GM12864 (cell line): Measurements from ENCODE around the gene DPP8.
A peak's percentile ranks its signal among the peaks of the same experiment; 100 is the strongest.

ENCODE experiments used
- DNase-seq: peaks from one replicate; pipeline ENCODE4 v3.0.0-alpha.2; 2011; ENCODE audit warnings: low read depth
- H3K4me3 ChIP-seq: 2 replicates; pipeline ENCODE4 v1.5.1; 2011; ENCODE audit warnings: mild to moderate bottlenecking, low read depth, low read length, control low read depth
- CTCF ChIP-seq: IDR thresholded peaks from 2 replicates; pipeline ENCODE4 v1.5.1; 2011; ENCODE audit warnings: low read depth, mild to moderate bottlenecking, moderate library complexity, low read length, control low read depth, inconsistent platforms; ENCODE audit errors: missing control alignments

The DPP8 gene

GRCh38 chr15:65411465-65412071 is 105.9 kb downstream of the DPP8 start:
- TF ChIP-seq CTCF, result no peak
- DNase-seq, result no peak
- no peak overlapping the region for H3K4me3 ChIP-seq

GRCh38 chr15:65410972-65411371 is 106.5 kb downstream of the DPP8 start:
- no peak overlapping the region for H3K4me3 ChIP-seq
- DNase-seq, result no peak
- TF ChIP-seq CTCF, result no peak

DNA sequence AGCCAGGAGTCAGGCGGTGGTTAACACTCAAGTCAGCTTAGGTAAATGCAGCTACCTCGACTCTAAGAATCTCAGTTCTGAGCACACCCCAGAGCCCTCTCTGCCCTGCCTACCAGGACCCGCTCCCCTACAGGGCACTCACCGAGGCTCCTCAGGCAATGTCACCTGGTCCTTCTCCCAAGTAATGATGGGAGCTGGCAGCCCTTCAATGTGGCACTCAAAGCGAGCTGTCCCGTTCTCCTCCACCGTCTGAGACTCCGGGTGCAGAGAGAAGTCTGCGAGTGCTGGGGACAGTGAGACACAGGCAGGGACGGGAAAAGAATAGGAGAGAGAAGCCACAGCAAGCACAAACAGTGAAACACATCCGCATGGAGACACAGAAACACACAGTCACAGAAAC is 107.5 kb downstream of the DPP8 start:
- no peak for TF ChIP-seq CTCF
- DNase-seq, result no peak
- H3K4me3 ChIP-seq, result no peak overlapping the region

DNA sequence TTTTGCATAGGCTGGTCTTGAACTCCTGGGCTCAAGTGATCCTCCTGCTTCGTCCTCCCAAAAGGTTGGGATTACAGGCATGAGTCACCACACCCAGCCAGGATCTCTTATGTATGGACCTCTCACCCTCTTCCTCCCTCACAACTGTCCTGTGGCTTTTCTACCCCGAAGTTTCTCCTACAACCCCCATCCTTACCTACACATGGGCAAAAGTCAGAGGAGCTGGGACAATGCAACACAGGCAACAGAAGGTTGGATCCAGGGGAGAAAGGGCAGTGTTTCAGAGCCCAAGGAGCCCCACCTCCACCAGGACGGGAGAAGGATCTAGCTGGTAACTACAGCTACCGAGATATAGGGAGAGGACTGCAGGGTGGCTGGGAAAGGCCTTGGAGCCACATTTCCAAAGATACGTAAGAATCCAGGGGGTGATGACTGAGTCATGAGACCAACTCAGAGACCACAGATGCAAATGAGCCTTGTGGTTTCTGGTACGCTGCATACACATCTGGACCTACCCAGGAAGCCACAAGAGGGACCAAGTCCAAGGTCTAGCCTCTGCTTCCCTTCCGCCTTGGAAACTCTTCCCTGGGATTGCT is 108.4 kb downstream of the DPP8 start:
- peak; percentile 18 for DNase-seq
- no peak overlapping the region for H3K4me3 ChIP-seq
- no peak for TF ChIP-seq CTCF

DNA sequence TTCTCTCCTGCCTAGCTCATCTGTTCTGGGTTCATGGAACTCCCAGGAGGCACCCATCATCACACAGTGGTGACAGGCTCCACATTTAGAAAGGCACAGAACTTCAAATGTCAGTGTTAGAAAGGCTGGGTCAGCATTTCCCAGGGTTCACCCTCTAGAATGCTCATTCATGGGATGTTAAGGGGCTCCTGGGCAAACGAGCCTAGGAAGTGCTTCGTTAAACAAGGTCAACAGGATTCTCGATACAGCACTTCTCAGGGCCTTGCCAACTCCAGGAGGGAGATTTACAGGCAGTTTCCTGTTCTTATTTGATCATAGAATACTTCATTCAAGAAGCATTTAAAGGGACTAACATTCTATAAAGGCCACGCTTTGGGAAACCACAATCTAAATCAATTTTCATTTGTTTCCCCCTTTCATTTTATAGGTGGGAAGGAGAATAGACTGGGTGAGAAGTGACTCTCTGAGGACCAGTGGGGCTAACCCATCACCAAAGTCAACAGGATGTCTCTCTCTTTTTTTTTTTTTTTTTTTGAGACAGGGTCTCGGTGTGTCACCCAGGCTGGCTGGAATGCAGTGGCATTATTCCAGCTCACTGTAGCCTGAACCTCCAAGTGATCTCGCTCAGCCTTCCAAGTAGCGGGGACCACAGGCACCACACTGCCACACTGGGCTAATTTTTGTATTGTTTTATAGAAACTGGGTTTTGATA is 109.0 kb downstream of the DPP8 start:
- H3K4me3 ChIP-seq, result no peak overlapping the region
- DNase-seq, result no peak
- no peak for TF ChIP-seq CTCF

GRCh38 chr15:65406424-65407000 is 111.0 kb downstream of the DPP8 start:
- no peak for DNase-seq
- H3K4me3 ChIP-seq, result no peak overlapping the region
- no peak for TF ChIP-seq CTCF
